Right renal cortex interstitium (tissue), 3 donors: ENCODE results near the gene ATP1B2. TPM values are rescaled to one million over a fixed set of nuclear protein-coding genes. Genes with fewer than 3 reads are reported as not detected.

Source experiments
- DNase-seq, 3 donors: peaks; one replicate each; pipeline ENCODE4 v3.0.0-alpha.2; 2013; ENCODE audit warnings: low read depth in 3 of 3, low spot score in 2 of 3
- polyA plus RNA-seq, 3 donors: library from polyadenylated mRNA; unstranded; fragments of 120-200 nt; gene quantifications; one replicate each; pipeline ENCODE4 v1.2.1, GENCODE V29; 2013; ENCODE audit not compliant: insufficient read length in 3 of 3

The ATP1B2 gene
- polyA plus RNA-seq, 3 donors = 15.5 to 20.6 (median 20.4) TPM

- DNase-seq = no peak
Measured at GRCh38 chr17:7677388-7678067, 26.8 kb downstream of the ATP1B2 start.

GRCh38 chr17:7684851-7685532 lies 34.3 kb downstream of the ATP1B2 start:
- no peak for DNase-seq

GRCh38 chr17:7685533-7686221 lies 35.0 kb downstream of the ATP1B2 start:
- peak; percentile 20 to 91 (median 89) for DNase-seq

GRCh38 chr17:7686222-7687071 lies 35.7 kb downstream of the ATP1B2 start:
- DNase-seq = peak in 2 of 3 donors; percentile 95 to 99

- peak; percentile 84 to 85 (median 85) for DNase-seq
Measured at GRCh38 chr17:7687072-7687907, 36.6 kb downstream of the ATP1B2 start, which contains the start of gene TP53. Gene TP53, minus strand, starts transcription at chr17:7687490. Its CDS starts 10,896 bp downstream, at chr17:7676594.

- DNase-seq = peak; percentile 92 to 96 (median 95)
Measured at GRCh38 chr17:7687908-7688807, 37.4 kb downstream of the ATP1B2 start, which contains the start of gene WRAP53. Gene WRAP53, plus strand, starts transcription at chr17:7688477. Its CDS starts 172 bp downstream, at chr17:7688649.

GRCh38 chr17:7688808-7689316 lies 38.1 kb downstream of the ATP1B2 start:
- DNase-seq = no peak

- no peak for DNase-seq
Measured at GRCh38 chr17:7695586-7695985, 44.9 kb downstream of the ATP1B2 start.

- no peak for DNase-seq
Measured at GRCh38 chr17:7697828-7698588, 47.3 kb downstream of the ATP1B2 start.

GRCh38 chr17:7700510-7700909 lies 49.8 kb downstream of the ATP1B2 start:
- no peak for DNase-seq

- DNase-seq = no peak
Measured at GRCh38 chr17:7701681-7702080, 51.0 kb downstream of the ATP1B2 start.

GRCh38 chr17:7702776-7703175 lies 52.0 kb downstream of the ATP1B2 start:
- no peak for DNase-seq

GRCh38 chr17:7703584-7704479 lies 53.1 kb downstream of the ATP1B2 start:
- DNase-seq = no peak

GRCh38 chr17:7704601-7705268 lies 54.0 kb downstream of the ATP1B2 start, which contains the start of gene EFNB3:
Gene EFNB3, plus strand, starts transcription at chr17:7705202. Its CDS starts 397 bp downstream, at chr17:7705599.
- no peak for DNase-seq

- DNase-seq = no peak
Measured at GRCh38 chr17:7705269-7706255, 54.8 kb downstream of the ATP1B2 start.
